ENCODE measurements around the gene FAM174C.
A peak's percentile ranks its signal among the peaks of the same experiment; 100 is the strongest.

The FAM174C gene

DNA sequence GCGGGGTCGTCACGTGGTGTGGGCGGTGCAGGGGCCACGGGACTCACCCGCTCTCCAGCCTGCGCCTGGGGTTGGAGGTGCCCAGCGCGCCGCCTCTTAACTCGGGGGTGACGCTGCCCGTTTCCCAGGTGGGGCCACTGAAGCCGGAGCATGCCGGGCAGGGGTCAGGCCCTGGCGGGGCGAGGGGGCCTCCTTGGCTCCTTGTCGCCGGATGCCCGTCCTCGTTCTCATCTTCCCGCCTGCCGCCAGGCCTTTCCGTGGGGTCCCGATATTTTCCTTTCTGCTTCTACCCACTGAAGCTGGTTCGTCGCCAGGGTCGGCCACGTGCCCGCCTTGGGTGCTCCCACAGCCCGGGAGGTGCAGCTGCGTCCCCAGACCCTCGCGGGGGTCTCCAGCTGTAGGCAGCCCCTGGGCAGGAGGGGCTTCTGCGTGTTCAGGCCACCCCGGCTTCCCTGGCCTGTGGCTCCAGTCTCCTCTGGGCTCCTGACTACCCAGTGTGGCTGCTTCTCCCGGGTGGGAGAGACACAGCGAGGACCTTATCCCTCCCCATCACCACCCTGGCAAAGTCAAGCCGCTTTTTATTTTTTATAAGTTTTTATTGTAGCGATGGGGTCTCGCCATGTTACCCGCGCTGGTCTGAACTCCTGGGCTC lies 772 bp downstream of the FAM174C start:
- DNase-seq = no peak

DNA sequence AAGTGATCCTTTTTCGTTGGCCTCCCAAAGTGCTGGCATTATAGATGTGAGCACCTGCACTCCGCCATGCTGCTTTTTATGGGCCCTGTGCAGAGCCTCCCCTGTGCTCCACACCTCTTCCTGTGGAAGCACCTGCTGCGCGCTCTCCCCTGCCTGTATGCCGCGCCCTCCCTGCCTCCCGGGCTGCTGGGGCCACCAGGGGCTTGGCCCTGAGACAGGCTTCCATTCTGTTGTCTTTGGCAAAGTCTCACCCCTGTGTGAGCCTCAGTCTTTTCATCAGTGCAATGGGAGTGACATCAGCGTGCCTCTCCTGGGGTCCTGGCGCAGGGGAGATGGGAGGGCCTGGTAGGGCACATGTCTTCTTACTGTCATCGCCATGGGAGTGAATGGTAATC lies 1.3 kb downstream of the FAM174C start:
- DNase-seq = no peak

DNA sequence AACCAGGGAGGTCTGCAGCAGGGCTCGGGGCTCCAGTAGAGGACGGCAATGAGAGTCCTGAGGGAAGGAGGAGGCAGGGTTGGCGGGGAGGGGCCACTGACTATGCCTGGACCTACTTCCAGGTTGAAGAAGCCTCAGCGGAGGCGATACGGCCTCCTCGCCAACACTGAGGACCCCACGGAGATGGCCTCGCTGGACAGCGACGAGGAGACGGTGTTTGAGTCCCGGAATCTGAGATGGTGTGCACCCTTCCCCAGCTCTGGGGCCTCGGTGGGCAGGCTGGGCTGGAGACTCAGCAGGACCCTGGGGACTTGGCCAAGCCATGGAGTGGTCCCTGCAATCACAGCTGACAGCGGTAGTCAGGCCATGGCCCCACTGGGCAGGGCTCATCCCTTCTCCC lies 1.7 kb downstream of the FAM174C start:
- DNase-seq = no peak

DNA sequence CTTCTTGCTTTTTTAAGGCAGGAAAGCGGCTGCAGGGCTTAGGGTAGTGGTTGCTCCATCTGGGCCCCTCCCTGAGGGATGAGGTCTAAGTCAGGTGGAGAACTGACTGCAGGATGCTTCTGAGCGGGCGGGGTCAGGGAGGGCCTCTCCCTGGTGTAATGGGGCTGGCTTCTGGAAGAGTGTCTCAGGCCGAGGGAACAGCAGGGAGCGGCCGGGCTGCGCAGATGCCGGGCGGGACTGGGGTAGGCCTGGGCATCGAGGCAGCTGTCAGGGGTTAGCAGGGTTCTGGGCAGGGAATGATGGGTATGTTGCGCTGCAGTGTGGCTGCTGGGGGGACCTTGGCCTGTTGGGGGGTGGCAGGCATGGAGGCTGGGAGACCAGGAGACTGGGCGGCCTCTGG lies 2.7 kb downstream of the FAM174C start:
- DNase-seq = no peak

DNA sequence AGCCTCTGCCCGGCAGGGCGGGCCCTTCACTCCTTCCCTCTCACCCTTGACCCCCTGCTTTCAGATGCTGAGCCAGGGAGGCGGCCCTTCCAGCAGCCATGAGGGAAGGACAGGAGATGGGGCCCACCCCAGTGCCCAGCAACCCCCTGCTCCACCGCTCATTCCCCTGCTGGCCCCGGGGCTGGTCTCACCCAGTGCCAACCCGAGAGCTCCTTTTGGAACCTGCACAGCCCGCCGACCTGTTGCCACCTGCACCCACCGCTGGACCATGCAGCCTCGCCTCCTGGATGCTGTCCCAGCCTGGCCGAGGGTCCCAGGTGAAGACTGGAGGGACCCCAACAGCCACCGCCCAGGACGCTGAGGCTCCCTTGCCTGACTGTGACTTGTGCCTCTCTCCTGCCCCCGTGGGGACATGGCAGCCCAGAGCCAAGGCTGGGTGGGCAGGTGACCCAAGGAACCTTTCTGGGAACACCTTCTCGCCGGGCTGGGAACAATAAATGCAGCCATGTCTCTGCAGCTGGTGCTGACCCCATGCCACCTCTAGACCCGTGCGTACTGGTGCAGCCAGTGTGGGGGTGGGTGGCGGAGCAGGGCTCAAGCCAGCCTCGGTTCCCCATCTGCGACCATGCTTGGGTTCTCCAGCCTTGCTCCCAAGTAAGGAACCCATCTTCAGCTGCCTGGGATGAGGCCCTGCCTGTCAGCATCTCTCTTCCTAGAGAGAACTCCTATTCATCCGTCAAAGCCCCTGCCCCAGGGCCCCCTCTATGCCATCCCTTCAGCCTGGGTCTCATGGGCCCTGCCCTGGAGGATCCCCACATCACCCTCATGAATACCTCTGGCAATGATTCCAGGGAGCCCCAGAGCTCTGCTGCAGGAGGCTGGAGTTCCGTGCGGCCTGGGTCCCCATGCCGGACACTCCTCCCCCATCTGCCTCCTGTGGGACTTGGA lies 3.7 kb downstream of the FAM174C start:
- DNase-seq = no peak

DNA sequence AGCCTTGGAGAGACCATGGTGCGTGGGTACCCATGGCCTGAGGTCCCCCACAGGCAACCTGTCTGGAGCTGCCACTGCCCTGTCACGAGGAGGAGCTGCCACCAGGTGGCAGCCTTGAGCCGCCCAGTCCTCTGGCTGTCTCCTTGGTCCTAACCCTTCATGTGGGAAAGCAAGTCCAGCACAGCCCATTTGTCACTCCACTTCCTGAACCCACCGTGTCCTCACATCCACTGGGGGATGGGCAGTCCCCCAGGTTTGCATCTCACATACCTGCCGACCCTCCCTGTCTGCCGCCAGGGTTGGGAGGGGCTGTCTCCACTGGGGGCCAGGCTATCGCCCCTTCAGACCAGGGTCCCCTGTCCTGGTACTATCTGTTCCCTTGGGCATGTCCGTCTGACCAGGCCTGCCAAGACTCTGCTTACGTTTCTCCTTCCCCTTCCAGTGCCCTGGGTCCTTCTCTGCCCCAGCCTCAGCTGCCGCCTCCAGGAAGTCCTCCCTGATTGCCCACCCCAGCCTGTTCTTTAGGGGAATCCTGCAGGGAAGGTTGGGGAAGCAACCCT lies 4.5 kb downstream of the FAM174C start:
- DNase-seq = peak; percentile 51

DNA sequence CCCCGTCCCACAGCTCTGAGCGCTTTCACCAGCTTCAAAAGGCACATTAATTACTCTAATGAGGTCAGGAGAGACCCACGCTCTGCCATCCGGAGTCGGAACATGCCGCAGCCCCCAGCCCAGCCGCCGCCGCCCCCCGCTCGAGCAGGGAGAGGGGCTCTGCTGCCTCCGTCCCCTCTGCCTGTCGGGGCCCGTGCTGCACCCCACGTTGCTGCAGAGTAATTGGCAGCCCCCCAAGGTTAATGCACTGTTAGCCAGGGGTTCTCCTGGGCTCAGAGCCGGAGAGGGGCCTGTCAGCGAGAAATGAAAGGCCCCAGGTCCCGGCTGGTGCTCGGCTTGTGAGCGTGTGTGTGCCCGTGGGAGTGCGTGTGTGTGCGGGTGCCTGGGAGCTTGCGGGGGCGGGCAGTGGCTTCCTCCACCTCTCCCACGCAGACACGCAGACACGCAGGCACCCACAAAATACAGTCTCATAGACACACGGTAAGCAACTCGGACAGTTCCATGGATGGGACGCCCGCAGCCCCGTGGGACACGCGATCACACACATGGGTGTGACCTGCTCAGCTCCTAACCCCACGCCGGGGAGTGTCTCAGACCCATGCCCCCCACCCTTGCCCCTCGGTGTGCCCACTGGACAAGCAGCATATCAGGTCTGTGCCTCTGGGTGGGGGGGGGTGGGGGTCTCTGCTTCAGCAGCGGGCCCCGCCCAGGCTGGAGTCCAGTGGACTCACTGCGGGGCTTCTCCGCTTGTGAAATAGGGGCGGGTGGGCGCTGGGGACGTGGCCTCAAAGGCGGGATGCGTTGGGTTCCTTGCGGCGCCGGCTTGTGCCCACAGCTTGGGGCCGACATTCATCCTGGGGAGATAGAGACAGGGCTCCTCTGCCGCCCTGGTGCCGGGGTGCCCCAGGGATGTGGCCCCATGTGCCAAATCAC lies 5.6 kb downstream of the FAM174C start:
- no peak for DNase-seq

DNA sequence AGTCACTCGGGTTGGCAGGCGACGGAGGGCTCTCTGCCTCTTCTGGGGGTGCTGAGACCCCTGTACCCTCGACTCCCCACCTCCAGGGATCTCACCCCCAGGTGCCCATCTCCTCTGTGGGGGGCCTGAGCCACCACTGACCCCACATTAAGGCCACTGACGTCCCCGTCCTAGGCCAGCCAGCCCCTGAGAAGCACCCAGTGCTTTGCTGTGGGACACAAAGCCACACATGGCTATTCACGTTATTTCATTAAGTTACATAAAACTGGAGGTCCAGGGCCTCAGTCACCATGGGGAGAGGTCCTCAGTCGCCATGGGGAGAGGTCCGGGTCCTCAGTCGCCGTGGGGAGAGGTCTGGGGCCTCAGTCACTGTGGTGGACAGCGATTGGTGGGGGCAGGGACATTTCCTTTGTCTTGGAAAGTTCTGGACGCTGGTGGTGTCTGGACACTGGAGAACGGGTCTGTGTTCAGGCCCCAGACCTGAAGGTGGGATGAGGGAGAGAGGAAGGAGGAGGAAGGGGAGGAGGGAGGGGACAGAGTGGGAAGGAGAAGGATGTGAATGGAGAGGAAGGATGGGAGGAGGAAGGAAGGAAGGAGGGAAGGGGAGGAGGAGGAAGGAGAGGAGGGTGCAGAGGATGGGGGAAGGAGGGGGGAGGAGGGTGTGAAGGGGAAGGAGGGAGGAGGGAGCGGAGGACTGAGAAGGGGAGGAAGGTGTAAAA lies 6.4 kb downstream of the FAM174C start:
- no peak for DNase-seq

DNA sequence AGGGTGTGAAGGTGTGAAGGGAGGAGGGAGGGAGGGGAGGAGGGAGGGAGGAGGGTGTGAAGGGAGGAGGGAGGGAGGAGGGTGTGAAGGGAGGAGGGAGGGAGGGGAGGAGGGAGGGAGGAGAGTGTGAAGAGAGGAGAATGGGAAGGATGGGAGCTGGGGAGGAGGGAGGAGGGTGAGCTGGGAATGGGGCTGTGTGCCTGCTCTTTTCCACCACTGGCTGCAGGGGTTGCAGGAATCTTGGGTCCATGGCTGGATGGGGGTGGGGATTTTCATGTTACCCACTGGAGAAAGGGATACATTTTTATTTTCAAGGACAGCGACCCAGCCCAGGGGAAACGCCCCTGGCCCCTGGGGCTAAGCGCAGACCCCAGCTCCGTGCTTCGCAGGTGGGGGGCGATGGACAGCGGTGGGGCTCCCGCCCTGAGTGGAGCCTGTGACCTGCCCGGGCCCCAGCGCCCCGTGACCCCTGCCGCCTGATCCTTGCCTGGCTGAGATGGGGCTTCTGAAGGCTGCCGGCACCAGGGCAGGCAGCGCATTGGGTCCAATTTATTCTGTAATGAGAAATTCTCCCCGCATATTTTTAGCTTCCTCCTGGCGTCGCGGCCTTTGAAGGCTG lies 7.4 kb downstream of the FAM174C start:
- no peak for DNase-seq

DNA sequence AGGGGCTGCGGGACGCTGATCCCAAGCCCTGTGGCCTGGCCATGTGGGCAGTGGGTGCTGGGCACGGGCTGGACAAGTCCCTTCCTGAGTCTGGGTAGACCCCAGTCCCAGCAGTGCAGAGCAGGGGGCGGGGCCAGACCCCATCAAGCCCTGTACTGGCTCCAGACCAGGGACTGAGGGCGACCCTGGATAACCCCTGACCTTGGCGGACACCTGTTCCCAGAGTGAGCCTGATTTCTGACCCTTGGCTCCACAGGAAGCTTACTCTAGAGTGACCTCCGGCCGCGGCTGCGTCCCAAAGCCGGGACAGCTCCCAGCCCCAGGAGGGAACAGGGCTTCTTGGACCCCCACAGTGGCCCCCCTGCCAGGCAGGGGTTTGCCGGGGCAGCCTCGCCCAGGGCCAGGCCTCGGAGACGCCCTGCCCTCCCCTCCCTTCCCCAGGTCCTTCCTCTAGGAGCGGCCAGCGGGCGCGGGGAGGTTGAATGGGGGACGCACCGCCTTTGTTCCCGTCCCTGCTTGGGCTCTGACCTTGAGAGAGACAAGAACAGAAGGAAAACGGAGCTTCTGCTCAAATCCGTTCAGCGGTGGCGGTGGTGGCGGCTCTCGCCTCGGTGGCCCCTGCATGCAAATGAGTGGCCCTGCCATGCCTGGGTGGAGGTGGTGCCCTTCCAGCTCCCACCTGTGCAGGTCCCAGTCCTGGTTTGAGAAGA lies 8.0 kb downstream of the FAM174C start:
- DNase-seq = no peak

DNA sequence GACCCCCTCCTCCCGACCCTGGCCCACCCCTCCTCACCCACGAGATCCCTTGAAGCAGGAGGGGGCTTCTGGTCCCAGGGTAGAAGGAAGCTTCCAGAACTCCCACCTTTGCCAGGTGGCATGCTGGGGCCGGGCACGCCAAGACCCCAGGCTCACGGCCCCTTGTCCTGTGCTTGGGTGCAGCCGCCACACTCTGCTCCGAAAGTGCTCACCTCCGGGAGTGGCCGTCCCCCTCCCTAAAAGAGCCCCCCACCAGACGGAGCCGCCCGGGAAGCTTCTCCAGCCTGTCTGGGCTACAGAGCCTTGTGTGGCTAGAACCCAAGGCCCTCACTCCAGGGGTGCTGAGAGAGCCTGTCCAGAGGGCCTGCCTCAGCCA lies 8.6 kb downstream of the FAM174C start:
- DNase-seq = no peak

DNA sequence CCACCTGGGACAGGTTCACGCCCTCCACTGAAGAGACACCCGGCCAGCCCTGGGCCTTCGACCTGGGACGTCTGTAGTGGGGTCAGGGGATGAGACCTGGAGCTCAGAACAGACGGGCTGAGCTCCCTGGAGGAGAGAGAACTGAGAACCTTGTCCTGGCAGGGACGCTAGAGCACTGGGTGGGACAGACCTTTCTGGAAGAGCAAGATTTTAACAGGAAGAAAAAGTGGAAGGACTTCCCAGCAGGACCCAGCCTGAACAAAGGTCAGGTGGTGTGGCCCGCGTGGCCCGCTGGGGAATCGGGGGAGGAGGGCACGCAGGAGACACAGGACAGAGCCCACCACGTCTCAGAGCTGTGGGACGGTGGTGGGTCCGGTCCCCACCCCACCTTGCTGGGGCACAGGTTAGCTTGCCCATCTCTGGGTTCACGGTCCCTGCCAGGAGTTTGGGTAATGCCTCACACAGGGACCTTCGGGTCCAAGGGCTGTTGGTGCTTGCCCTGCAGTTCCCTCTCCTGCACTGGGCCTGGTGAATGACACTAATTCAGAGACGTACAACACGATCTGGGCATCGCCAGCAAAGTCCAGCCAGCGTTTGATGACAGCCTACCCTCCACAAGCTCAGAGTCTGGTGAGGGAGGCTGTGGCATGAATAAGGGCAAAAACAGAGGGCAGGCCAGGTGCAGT lies 9.1 kb downstream of the FAM174C start:
- no peak for DNase-seq

DNA sequence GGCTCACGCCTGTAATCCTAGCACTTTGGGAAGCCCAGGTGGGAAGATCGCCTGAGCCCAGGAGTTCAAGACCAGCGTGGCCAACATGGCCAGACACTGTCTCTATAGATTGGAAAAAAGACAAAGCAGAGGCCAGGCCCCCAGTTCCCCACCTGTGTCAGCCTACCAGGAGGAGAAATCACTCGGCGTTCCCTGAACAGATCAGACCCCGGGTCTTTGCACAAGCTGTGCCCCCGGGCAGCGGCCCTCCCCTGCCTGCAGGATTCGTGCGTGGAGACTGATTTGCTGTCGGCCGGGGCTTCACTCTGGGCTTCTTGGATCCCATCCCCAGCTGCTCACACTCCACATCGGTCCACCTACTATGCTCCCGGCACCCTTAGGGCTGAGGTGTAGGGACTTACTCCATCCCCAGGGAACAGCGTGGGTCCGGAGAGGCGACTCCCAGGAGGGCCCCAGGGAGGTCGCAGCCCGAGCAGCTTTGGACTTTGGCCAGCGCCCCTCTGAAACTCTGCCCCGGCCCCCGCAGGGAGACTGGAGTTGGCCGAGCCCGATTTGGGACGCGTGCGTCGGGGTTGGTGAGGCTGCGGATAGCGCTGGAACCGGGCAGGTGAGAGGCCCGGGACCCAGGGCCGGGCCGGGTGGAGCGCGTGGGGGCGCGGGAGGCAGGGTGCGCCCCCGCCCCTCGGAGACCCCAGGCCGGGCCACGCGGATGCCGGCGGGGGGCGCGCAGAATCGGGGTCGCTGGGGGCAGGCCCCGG lies 9.8 kb downstream of the FAM174C start:
- DNase-seq = no peak

DNA sequence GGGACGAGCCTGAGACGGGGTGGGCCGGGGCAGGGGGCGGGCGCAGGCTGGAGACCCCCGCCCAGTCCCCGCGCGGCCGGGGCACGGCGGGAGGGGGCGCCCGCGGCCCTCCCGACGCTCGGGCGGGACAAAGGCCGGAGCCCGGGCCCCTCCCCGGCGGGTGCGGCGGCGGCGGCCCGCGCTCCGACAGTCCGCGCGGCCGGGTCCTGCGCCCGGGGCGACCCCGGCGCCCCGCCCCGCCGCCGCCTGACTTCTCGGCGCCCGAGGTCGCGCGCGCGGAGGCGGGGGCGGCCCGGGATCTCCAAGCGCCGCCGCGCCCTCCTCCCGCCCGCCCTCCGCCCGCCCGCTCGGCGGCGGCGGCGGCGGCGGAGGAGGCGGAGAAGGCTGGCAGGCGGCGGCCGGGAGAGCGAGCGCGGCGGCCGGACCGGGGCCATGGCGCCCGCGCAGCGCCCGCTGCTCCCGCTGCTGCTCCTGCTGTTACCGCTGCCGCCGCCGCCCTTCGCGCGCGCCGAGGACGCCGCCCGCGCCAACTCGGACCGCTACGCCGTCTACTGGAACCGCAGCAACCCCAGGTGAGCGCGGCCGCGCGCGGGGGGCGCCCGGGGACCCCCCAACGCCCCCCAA lies 10.5 kb downstream of the FAM174C start, which contains the start of gene EFNA2:
EFNA2 (plus strand) TSS at position 137 of the 624 bp plus-strand sequence; CDS start at position 433, 296 bp downstream.
- no peak for DNase-seq

DNA sequence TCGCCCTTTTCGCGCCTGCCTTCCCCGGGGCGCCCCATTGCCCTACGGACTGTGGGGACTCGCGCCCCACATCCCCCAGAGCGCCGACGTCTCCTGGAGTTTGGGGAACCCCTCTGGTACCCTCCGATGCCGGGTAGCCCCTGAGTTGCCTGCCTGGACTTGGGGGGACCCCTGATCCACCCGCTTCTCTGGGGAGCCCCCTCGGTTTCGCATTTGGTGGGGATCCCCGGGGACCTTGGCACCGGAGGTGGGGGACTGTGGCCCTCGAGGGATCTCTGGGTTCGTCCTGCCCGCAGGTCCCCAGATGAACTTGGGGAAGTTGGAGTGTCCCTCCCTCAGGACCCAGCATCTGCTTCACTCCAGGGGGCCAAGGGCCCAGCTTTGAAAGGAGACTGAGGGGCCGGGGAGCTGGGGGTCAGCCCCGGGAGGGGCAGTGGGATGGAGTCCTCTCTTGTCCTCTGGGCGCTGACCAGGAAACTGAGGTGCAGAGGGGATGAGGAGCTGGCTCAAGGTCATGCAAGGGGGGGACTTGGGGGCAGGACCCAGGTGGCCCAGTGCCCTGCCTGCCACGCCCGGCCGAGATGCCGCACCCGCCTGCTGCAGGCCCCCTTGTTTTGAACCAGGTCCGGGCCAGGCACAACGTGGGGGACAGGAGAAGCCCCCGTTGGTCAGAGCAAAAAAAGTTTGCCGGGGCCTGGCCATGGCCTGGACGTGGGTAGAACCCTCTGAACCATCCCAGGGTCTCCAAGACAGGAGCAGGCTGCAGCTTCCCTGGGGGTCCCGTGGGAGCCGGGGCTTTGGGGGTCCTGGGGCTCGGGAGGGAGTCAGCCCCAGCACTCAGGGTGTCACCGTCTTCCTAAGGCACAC lies 11.4 kb downstream of the FAM174C start:
- DNase-seq = no peak

DNA sequence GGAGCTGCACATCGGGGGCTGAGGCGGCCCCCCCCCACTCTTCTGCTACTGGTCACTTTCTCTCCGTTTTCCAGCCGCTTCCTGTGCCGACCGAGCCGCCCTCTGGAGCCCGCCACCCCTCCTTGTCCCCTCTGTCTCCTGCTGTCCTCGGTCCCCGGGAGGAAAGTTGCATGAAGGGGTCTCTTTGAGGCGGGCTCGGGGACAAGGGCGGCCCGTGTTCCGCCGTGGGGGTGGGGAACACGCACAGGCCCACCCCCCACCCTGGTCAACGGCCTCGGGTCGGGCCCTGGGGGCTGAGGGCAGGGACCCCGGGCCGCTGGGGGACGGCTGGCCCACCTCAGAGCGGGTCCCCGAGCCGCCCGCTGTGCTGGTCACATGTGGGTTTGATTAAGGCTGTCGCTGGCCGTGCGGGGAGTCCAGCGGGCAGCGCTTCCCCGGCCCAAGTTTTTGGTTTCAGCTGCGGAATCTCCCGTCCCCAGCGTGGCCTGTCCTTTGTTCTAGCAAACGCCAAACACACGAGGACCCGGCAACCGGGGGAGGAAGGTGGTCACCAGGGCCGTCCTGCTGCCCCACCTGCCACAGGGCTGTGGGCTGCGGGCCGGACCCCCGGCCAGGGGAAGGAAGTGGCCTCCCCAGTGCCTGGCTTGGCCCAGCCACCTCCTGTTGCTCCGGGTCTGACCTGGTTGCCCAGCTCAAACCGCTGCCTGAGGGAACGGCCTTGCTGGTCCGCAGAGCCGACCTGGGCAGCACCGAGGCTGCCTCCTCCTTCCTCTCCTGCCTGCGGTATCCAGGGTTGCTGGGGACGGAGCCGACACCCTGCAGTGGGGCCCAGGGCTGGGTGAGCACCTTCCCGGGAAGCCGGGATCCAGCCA lies 12.3 kb downstream of the FAM174C start:
- DNase-seq = no peak

DNA sequence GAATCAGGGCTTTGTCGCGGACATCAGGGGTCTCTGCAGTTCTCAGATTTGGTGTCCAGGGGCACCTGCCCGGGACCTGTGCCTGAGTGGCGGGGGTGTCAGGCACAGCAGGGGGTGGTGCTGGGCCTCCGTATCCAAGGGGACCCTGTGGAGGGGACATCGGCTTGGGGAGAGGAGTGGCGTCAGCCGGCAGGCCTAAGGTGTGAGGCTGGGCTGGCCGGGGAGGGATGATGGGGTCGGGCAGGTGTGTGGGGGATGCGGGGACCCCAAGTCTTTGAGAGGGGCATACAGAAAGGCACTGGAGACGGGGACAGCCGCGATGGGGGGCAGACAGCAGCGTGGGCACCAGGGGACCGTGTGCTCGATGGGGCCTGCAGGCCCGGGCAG lies 12.9 kb downstream of the FAM174C start:
- DNase-seq = no peak
